BLaER1 treated with 17β-estradiol and CSF1 and Interleukin-3, amounts not matched to agents 10 nM and 100 nM (cell line): Measurements from ENCODE around the gene RABEP2.

Experiments
- H3K27ac ChIP-seq, 11 experiments: shearing (Covaris generic); formaldehyde crosslinking; 2 replicates each; pipeline ENCODE4 v1.8.1; 2022
- H3K27me3 ChIP-seq, 11 experiments: shearing (Covaris generic); formaldehyde crosslinking; 2 replicates each; pipeline ENCODE4 v1.8.1; 2022
- H3K36me3 ChIP-seq, 11 experiments: shearing (Covaris generic); formaldehyde crosslinking; 2 replicates each; pipeline ENCODE4 v1.8.1; 2022
- H3K4me1 ChIP-seq, 10 experiments: shearing (Covaris generic); formaldehyde crosslinking; 2 replicates each; pipeline ENCODE4 v1.8.1; 2022
- H3K4me2 ChIP-seq, 11 experiments: shearing (Covaris generic); formaldehyde crosslinking; 2 replicates each; pipeline ENCODE4 v1.8.1; 2022
- H3K4me3 ChIP-seq, 10 experiments: shearing (Covaris generic); formaldehyde crosslinking; 2 replicates each; pipeline ENCODE4 v1.8.1; 2022
- H3K9ac ChIP-seq, 11 experiments: shearing (Covaris generic); formaldehyde crosslinking; 2 replicates each; pipeline ENCODE4 v1.8.1; 2022
- H3K9me3 ChIP-seq, 11 experiments: shearing (Covaris generic); formaldehyde crosslinking; replicated peaks in 1 of 11; 2 replicates each; pipeline ENCODE4 v1.8.1; 2022
- H4K20me1 ChIP-seq, 11 experiments: shearing (Covaris generic); formaldehyde crosslinking; 2 replicates each; pipeline ENCODE4 v1.8.1; 2022
- Cebpa-rat ChIP-seq, 11 experiments: shearing (Covaris generic); IDR thresholded peaks; 2 replicates each; pipeline ENCODE4 v1.8.1; 2022

Gene RABEP2

DNA sequence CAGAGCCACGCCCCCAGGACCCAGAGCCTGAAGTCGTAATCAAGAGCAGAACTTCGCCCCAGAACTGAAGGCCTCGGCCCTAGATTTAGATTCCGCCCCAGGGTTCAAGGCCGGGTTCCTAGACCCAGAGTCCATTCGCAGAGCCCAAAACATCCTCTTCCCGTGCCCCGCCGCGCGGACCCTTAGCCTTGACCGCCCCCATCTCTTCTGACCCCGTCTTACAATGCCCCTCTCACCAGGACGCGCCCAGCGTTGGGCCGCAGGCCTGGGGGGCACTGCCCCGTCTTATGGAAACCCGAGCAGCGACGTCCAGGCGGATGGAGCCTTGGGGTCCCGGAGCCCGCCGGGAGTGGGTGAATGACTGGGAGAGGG, 11.7 kb upstream of the RABEP2 start:
- no peak overlapping the region for H3K4me3 ChIP-seq
- peak overlapping the region in 7 of 11 experiments; percentile 43 to 98 (median 78); a peak in 11 of 22 replicates for H3K4me2 ChIP-seq
- no peak for TF ChIP-seq Cebpa-rat (IDR thresholded peaks at IDR 0.05)

DNA sequence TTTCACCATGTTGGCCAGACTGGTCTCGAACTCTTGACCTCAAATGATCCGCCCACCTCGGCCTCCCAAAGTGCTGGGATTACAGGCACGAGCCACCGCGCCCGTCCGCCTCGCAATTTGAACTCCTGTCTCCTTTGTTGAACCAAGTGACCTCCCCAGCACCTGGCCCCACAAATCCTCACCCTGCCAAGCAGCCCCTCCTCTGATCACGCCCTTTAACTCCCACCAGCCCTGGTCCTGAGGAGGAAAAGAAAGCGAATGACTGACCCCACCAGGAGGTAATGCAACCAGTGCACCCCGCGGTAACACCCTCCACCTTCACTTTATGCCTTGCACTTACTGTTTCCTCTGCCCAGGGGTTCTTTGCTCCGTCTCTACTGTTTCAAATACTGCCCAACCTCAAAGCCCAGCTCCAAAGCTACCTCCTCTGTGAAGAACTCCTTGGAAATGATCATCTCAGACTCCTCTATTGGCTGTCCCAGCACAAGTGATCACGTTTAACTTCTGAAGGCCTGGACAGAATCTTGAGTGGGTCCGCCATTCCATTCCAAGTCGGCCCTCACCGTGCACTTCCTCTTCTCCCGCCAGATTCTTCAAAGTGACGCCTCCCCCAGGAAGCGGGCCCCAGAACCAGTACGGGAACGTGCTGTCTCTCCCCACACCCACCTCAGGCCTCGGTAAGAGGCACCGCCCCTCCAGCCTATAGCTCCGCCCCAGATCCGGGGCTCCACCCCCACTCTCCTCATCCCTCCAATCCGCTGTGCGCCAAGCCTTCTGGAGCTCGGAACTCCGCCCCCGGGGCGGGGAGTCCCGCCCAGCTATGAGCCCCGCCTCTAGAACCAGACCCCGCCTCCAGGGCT, 11.1 kb upstream of the RABEP2 start:
- Histone ChIP-seq H3K4me1 (peaks cover 39 to 62% (median 47%) of the 10 kb centered on the region in 10 experiments), H4K20me1 (peaks cover 0 to 41% (median 10%) of the 10 kb centered on the region in 11 experiments; a peak in 12 of 22 replicates), H3K27me3 (no peaks in the 10 kb centered on the region), H3K9me3 (peaks cover 0 to 6% (median 0%) of the 10 kb centered on the region in 11 experiments; a peak in 2 of 22 replicates), H3K9ac (peak overlapping the region in 2 of 11 experiments; percentile 15 to 18; a peak in 2 of 22 replicates), H3K4me2 (peak overlapping the region; percentile 43 to 98 (median 89)), H3K36me3 (peaks cover 0 to 75% (median 65%) of the 10 kb centered on the region in 11 experiments; a peak in 19 of 22 replicates), H3K4me3 (peak overlapping the region in 5 of 10 experiments; percentile 4 to 27 (median 26); a peak in 4 of 20 replicates), H3K27ac (peak overlapping the region in 8 of 11 experiments; percentile 4 to 60 (median 36); a peak in 12 of 22 replicates)
- no peak for TF ChIP-seq Cebpa-rat (IDR thresholded peaks at IDR 0.05)

More for the DNA sequence above, 11.7 kb upstream of the RABEP2 start:
- Histone ChIP-seq H3K9me3 (peaks cover 0 to 6% (median 0%) of the 10 kb centered on the region in 11 experiments; a peak in 2 of 22 replicates), H3K27ac (peak overlapping the region in 3 of 11 experiments; percentile 36 to 60 (median 36); a peak in 5 of 22 replicates), H3K36me3 (peaks cover 0 to 75% (median 65%) of the 10 kb centered on the region in 11 experiments; a peak in 19 of 22 replicates), H4K20me1 (peaks cover 0 to 41% (median 10%) of the 10 kb centered on the region in 11 experiments; a peak in 12 of 22 replicates), H3K4me1 (peaks cover 33 to 56% (median 42%) of the 10 kb centered on the region in 10 experiments), H3K27me3 (no peaks in the 10 kb centered on the region), H3K9ac (no peak overlapping the region)

DNA sequence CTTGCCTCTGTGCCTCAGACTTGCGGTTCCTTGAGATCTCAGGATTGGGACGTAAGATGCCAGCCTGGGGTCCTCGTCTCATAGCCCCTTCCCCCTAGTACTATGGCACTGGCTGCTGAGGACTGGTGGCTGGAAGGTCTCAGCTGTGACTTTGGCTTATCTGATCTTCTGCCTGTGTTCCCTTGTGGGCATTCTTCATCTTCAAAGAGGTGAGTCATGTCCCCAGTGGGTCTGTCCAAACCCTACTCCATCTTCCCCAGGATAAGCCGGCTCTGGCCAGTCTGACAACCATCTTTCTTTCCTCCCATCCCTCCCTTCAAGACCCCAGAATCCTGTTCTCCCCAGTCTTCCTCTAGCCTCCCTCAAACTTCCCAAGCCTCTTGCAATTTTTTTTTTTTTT, 10.3 kb upstream of the RABEP2 start:
- H3K9me3 ChIP-seq = peaks cover 0 to 6% (median 0%) of the 10 kb centered on the region in 11 experiments; a peak in 2 of 22 replicates
- peak overlapping the region in 10 of 11 experiments; percentile 43 to 98 (median 90); a peak in 20 of 22 replicates for H3K4me2 ChIP-seq
- 0 out of 20 replicates have a peak overlapping the region, but pooled peaks of 1 of the 10 experiments have one; percentile 31 for H3K4me3 ChIP-seq

DNA sequence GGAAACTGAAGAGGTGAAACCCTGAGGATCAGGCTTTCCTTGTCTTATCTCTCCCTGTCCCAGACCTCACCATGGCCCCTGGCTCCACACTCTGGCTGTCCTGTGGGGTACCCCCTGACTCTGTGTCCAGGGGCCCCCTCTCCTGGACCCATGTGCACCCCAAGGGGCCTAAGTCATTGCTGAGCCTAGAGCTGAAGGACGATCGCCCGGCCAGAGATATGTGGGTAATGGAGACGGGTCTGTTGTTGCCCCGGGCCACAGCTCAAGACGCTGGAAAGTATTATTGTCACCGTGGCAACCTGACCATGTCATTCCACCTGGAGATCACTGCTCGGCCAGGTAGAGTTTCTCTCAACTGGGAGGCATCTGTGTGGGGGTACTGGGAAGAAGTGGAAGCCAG, 8.1 kb upstream of the RABEP2 start:
- peak overlapping the region; percentile 81 to 94 (median 92) for H3K27ac ChIP-seq
- no peaks in the 10 kb centered on the region for H3K27me3 ChIP-seq
- TF ChIP-seq Cebpa-rat (IDR thresholded peaks at IDR 0.05) = no peak
- H4K20me1 ChIP-seq = peaks cover 0 to 36% (median 5%) of the 10 kb centered on the region in 11 experiments; a peak in 11 of 22 replicates
- peak overlapping the region; percentile 82 to 98 (median 94) for H3K4me2 ChIP-seq
- H3K4me3 ChIP-seq = peak overlapping the region; percentile 37 to 95 (median 87)
- peaks cover 0 to 6% (median 0%) of the 10 kb centered on the region in 11 experiments; a peak in 2 of 22 replicates for H3K9me3 ChIP-seq
- H3K4me1 ChIP-seq = peaks cover 52 to 88% (median 75%) of the 10 kb centered on the region in 10 experiments
- peaks cover 0 to 51% (median 47%) of the 10 kb centered on the region in 11 experiments; a peak in 18 of 22 replicates for H3K36me3 ChIP-seq
- H3K9ac ChIP-seq = peak overlapping the region; percentile 79 to 96 (median 92)

More for the DNA sequence above, 10.3 kb upstream of the RABEP2 start:
- Histone ChIP-seq H3K9ac (peak overlapping the region in 1 of 11 experiments; percentile 18; a peak in 1 of 22 replicates), H4K20me1 (peaks cover 0 to 41% (median 10%) of the 10 kb centered on the region in 11 experiments; a peak in 12 of 22 replicates), H3K27me3 (no peaks in the 10 kb centered on the region), H3K36me3 (peaks cover 0 to 73% (median 65%) of the 10 kb centered on the region in 11 experiments; a peak in 19 of 22 replicates), H3K4me1 (peaks cover 47 to 71% (median 55%) of the 10 kb centered on the region in 10 experiments), H3K27ac (peak overlapping the region in 5 of 11 experiments; percentile 30 to 60 (median 41); a peak in 7 of 22 replicates)
- no peak for TF ChIP-seq Cebpa-rat (IDR thresholded peaks at IDR 0.05)

DNA sequence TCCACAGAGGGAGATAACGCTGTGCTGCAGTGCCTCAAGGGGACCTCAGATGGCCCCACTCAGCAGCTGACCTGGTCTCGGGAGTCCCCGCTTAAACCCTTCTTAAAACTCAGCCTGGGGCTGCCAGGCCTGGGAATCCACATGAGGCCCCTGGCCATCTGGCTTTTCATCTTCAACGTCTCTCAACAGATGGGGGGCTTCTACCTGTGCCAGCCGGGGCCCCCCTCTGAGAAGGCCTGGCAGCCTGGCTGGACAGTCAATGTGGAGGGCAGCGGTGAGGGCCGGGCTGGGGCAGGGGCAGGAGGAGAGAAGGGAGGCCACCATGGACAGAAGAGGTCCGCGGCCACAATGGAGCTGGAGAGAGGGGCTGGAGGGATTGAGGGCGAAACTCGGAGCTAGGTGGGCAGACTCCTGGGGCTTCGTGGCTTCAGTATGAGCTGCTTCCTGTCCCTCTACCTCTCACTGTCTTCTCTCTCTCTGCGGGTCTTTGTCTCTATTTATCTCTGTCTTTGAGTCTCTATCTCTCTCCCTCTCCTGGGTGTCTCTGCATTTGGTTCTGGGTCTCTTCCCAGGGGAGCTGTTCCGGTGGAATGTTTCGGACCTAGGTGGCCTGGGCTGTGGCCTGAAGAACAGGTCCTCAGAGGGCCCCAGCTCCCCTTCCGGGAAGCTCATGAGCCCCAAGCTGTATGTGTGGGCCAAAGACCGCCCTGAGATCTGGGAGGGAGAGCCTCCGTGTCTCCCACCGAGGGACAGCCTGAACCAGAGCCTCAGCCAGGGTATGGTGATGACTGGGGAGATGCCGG, 7.5 kb upstream of the RABEP2 start:
- H3K4me2 ChIP-seq = peak overlapping the region; percentile 82 to 98 (median 94)
- H3K36me3 ChIP-seq = peaks cover 0 to 45% (median 40%) of the 10 kb centered on the region in 11 experiments; a peak in 18 of 22 replicates
- peak overlapping the region; percentile 79 to 96 (median 92) for H3K9ac ChIP-seq
- no peaks in the 10 kb centered on the region for H3K27me3 ChIP-seq
- H3K9me3 ChIP-seq = peaks cover 0 to 6% (median 0%) of the 10 kb centered on the region in 11 experiments; a peak in 2 of 22 replicates
- peaks cover 52 to 92% (median 81%) of the 10 kb centered on the region in 10 experiments for H3K4me1 ChIP-seq
- H3K4me3 ChIP-seq = peak overlapping the region; percentile 37 to 95 (median 87)
- TF ChIP-seq Cebpa-rat (IDR thresholded peaks at IDR 0.05) = no peak
- peaks cover 0 to 34% (median 4%) of the 10 kb centered on the region in 11 experiments; a peak in 11 of 22 replicates for H4K20me1 ChIP-seq
- peak overlapping the region; percentile 81 to 94 (median 92) for H3K27ac ChIP-seq

DNA sequence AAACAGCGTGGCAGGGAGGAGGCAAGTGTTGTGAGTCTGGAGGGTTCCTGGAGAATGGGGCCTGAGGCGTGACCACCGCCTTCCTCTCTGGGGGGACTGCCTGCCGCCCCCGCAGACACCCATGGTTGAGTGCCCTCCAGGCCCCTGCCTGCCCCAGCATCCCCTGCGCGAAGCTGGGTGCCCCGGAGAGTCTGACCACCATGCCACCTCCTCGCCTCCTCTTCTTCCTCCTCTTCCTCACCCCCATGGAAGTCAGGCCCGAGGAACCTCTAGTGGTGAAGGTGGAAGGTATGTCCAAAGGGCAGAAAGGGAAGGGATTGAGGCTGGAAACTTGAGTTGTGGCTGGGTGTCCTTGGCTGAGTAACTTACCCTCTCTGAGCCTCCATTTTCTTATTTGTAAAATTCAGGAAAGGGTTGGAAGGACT, 6.8 kb upstream of the RABEP2 start, which contains the start of gene CD19:
CD19 (plus strand) TSS at position 171 of the 425 bp plus-strand sequence; CDS start at position 201, 30 bp downstream.
- Histone ChIP-seq H3K4me2 (peak within 1 kb of the TSS; percentile 82 to 98 (median 94)), H3K27ac (peak within 1 kb of the TSS; percentile 81 to 94 (median 92)), H3K9me3 (peaks cover 0 to 6% (median 0%) of the 10 kb centered on the region in 11 experiments; a peak in 2 of 22 replicates), H3K4me3 (peak within 1 kb of the TSS; percentile 37 to 95 (median 87)), H3K27me3 (no peaks in the 10 kb centered on the region), H4K20me1 (peaks cover 0 to 27% (median 2%) of the 10 kb centered on the region in 11 experiments; a peak in 10 of 22 replicates), H3K9ac (peak within 1 kb of the TSS; percentile 79 to 96 (median 92)), H3K4me1 (peaks cover 49 to 90% (median 83%) of the 10 kb centered on the region in 10 experiments), H3K36me3 (peaks cover 0 to 37% (median 33%) of the 10 kb centered on the region in 11 experiments; a peak in 18 of 22 replicates)
- TF ChIP-seq Cebpa-rat (IDR thresholded peaks at IDR 0.05) = no peak

DNA sequence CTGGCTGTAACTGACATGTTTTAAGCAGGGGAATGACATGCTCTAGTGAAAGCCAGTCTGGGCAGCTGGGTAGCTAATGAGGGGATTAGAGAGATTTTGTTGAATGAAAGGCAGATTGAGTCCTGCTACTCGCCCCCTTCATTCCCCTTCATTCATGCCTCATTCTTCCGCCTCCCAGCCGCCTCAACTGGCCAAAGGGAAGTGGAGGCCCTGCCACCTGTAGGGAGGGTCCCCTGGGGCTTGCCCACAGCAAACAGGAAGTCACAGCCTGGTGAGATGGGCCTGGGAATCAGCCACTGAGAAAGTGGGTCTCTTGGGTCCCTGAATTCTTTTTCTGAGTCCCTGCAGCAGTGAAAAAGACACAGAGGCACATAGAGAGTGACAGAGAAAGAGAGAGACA, 5.6 kb upstream of the RABEP2 start:
- Histone ChIP-seq H3K36me3 (peaks cover 0 to 26% (median 22%) of the 10 kb centered on the region in 11 experiments; a peak in 16 of 22 replicates), H4K20me1 (peaks cover 0 to 16% (median 0%) of the 10 kb centered on the region in 11 experiments; a peak in 5 of 22 replicates), H3K4me3 (peak overlapping the region in 9 of 10 experiments; percentile 0 to 95 (median 89); a peak in 16 of 20 replicates), H3K4me1 (peaks cover 37 to 80% (median 76%) of the 10 kb centered on the region in 10 experiments), H3K9me3 (no peaks in the 10 kb centered on the region), H3K27ac (peak overlapping the region; percentile 61 to 94 (median 92); a peak in 21 of 22 replicates), H3K9ac (peak overlapping the region; percentile 70 to 96 (median 92)), H3K27me3 (no peaks in the 10 kb centered on the region), H3K4me2 (peak overlapping the region; percentile 82 to 98 (median 94))
- TF ChIP-seq Cebpa-rat (IDR thresholded peaks at IDR 0.05) = no peak
